ENCODE data around the gene COPS9.

COPS9 gene

DNA sequence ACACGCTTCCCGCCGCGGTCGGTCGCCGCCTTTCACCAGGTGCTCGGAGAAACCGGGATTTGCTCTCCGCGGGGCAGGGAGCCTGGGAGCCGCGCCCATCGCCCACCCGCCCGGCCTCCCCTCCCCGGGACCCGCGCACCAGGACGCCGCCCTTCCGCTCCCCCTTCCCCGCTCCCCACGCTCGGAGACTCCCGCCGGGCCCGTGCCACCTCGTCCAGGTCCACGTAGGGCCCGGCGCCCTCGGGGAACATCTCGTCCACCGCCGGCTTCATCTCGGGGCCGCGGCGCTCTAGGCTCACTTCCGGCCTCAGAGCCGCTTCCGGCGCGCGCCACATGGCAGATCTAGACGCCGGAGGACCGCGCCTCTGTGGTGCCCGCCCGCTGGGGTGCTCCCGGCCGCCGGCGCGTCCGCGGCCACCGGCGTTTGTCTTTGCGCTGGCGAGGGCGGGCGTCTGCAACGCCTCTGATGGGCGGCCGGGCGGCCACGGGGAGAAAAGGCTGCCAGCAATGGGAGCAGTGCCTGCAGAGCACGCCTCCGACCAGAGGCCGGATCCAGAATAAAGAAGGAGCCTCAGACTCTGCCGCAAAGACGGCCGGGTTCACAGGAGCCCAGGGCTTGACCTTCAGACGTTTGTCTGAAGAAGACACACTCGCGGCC, at the start of gene COPS9:
TSS of gene COPS9 (minus strand) at position 293 of the 658 bp plus-strand sequence. CDS start at position 272, 21 bp downstream.
- peak; percentile 55 for DNase-seq (ENCODE audit: extremely low read depth, low read depth)

DNA sequence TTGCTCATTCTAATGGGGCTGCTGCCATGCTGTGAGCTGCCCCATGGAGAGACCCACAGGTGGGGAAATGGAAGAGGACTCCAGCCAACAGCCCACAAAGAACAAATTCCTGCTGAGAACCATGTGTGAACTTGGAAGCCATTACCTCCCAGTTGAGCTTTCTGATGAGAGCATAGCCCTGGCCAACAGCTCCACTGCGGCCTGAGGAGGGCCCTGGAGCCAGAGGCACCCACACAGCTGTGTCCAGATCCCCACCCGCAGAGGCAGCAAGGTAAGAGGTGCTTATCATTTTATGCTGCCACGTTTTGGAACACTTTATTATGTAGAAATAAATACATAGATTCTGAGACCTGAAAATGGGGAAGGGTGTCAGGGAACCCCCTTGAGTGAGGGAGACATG, 48.6 kb upstream of the COPS9 start:
- TF ChIP-seq, protein P1, sequence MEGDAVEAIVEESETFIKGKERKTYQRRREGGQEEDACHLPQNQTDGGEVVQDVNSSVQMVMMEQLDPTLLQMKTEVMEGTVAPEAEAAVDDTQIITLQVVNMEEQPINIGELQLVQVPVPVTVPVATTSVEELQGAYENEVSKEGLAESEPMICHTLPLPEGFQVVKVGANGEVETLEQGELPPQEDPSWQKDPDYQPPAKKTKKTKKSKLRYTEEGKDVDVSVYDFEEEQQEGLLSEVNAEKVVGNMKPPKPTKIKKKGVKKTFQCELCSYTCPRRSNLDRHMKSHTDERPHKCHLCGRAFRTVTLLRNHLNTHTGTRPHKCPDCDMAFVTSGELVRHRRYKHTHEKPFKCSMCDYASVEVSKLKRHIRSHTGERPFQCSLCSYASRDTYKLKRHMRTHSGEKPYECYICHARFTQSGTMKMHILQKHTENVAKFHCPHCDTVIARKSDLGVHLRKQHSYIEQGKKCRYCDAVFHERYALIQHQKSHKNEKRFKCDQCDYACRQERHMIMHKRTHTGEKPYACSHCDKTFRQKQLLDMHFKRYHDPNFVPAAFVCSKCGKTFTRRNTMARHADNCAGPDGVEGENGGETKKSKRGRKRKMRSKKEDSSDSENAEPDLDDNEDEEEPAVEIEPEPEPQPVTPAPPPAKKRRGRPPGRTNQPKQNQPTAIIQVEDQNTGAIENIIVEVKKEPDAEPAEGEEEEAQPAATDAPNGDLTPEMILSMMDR (IDR thresholded peaks at IDR 0.05; ENCODE audit: low read depth, low read length), result no peak
- DNase-seq (ENCODE audit: extremely low read depth, low read depth), result no peak

More for the DNA sequence above, at the start of gene COPS9:
- TF ChIP-seq, protein P1 (IDR thresholded peaks at IDR 0.05; ENCODE audit: low read depth, low read length), result no peak

DNA sequence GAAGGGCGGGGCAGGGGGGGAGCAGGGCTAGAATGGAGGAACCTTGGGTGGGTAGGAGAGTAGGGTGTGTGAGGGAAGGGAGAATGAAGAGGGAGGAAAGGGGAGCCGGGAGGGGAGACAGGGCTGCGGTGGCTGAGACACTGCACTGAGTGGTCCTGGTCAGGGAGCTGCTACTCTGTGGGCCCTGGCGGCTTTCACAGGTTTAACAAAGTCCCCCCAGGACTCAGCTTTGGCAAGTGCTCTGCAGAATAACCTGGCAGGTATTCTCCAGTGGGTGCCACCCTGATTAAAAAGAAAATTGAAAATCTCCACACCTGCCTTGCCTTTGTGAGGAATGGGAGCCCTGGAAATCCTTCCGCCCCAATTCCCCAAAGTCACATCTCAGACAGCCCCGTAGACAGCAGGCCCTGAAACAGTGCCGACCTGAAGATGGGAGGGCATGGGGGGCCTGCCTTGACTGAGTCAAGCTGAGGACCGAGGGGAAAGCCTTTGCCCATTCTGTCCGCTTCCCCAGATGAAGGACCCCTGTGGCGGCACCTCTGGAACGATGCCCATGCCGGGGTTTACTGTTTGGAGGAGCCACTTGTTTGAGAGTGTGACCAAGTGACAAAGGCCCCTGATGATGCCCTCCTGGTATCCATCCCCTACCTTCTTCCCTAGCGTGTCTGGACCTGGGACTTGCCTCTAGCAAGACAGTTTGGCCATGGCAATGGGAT, 47.9 kb upstream of the COPS9 start:
- TF ChIP-seq, protein P1 (IDR thresholded peaks at IDR 0.05; ENCODE audit: low read depth, low read length), result no peak
- DNase-seq (ENCODE audit: extremely low read depth, low read depth), result no peak

DNA sequence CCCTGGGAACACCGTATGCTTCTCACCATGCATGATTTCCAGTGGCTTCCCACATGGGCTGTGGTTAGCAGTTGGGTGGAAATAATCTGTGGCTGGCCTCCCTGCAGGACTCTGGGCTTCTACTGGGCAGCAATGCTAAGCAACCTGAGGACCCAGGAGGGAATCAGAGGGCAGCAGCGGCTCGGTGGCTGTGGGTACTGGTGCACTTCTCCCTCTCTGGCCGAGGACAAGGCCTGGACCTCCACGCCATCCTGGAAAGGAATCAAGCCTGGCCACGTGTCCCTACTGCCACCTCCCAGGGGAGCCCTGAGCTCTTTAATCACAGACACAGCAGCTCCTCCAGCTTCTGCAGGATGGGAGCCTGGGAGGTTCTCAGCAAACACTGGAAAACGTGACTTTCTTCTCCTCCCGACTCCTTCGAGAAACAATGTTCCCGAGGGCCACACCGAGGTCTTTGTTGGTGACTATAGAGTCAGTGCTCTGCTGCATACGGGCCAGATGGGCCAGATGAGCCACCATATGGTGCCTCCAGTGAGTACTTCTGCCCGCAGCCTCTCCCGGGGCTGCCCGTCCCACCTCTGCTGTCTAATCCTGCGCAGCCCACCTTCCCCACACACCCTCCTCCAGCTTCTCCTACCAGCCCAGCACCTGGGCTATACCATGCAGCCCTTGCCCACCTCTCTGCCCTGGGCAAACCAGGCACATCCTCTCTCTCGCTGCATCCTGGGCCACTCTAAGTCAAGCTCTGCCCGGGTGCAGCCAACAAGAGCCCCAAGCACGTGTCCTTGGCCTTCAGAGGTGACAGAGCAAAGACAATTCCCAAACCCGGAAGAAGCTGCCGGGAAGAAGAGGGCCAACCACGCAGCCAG, 47.1 kb upstream of the COPS9 start:
- DNase-seq (ENCODE audit: extremely low read depth, low read depth), result no peak
- TF ChIP-seq, protein P1 (IDR thresholded peaks at IDR 0.05; ENCODE audit: low read depth, low read length), result no peak

DNA sequence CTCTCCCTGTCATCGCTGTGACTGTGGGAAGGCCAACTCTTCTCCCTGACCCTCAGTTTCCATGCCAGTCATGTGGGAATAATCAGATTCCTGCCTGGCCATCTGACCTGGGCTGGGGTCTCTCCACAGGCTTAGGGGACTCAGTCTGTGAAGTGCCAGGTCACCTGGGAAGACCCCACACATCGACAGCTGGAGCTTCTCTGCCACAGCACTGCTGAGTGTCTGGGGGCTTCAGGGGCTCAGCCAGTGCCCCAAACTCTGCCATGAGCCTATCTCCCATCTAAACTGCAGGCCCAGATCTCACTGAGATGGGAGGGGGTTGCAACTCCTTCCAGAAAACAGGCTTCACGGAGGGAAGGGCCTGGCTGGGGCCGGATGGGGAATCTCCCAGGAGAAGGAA, 46.4 kb upstream of the COPS9 start:
- TF ChIP-seq, protein P1 (IDR thresholded peaks at IDR 0.05; ENCODE audit: low read depth, low read length), result no peak
- no peak for DNase-seq (ENCODE audit: extremely low read depth, low read depth)

DNA sequence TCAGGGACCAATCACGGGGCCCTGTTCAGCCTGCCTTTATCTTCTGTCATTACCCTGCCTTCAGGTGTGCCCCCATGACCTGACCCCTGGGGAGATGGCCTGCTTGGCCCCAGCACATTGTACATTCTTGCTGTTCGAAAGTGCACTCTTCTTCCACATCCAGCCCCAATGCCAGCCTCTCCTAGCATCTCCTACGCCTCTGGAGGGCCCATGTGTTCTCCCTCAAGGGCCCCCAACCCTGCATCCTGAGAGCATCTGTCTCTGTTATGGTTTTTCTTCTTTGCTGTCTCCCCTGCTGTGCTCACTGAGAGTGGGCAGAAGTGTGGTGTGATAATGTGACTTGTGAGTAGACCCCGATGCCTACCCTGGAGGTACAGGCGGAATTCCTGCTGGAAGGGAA, 45.9 kb upstream of the COPS9 start:
- no peak for DNase-seq (ENCODE audit: extremely low read depth, low read depth)
- TF ChIP-seq, protein P1 (IDR thresholded peaks at IDR 0.05; ENCODE audit: low read depth, low read length), result no peak

All from AG09319 (cell line).